Spinal cord (tissue), 10 donors: ENCODE results near the gene BCL3. TPM values are rescaled to one million over a fixed set of nuclear protein-coding genes. Genes with fewer than 3 reads are reported as not detected.
"Not testable (repeated sequence)": the region's sequence is repeated elsewhere in the genome, so short reads cannot be mapped to it uniquely, and the experiment has no call there.

ENCODE experiments used
- DNase-seq, 6 donors: peaks; one replicate each; pipeline versions ENCODE4 v3.0.0 to v3.0.0-alpha.2; 2013 to 2015; ENCODE audit warnings: low spot score in 6 of 6, low read depth in 4 of 6
- H3K27ac ChIP-seq: one replicate; pipeline ENCODE4 v1.5.1; 2013; ENCODE audit warnings: low read depth, low read length, control low read depth
- H3K27me3 ChIP-seq: one replicate; pipeline ENCODE4 v1.6.1; 2013; ENCODE audit warnings: low read length; ENCODE audit not compliant: control insufficient read depth, insufficient read depth
- H3K36me3 ChIP-seq: one replicate; pipeline ENCODE4 v1.6.1; 2013; ENCODE audit warnings: low read length; ENCODE audit not compliant: control insufficient read depth, insufficient read depth
- H3K4me1 ChIP-seq: one replicate; pipeline ENCODE4 v1.6.1; 2013; ENCODE audit warnings: low read length; ENCODE audit not compliant: control insufficient read depth, insufficient read depth
- H3K4me3 ChIP-seq: one replicate; pipeline ENCODE4 v1.5.1; 2013; ENCODE audit warnings: low read depth, low read length, control low read depth
- H3K9me3 ChIP-seq: one replicate; pipeline ENCODE4 v1.6.1; 2013; ENCODE audit warnings: low read length; ENCODE audit not compliant: control insufficient read depth, insufficient read depth
- WGBS: methylation state at CpG from one replicate; pipeline ENCODE4 v1.1.5; 2013; ENCODE audit warnings: missing lambda C conversion rate; ENCODE audit not compliant: insufficient coverage; 5-methylcytosine and 5-hydroxymethylcytosine counted together
- polyA plus RNA-seq, 2 donors: library from polyadenylated mRNA; unstranded; fragments of 120-200 nt; gene quantifications; one replicate each; pipeline ENCODE4 v1.2.1, GENCODE V29; 2013; ENCODE audit not compliant: insufficient read length in 2 of 2
- total RNA-seq, 2 donors: library from RNA; depleted of rRNA in 1 of 2; stranded (reverse); fragments of 120-200 nt in 1 of 2; fragments of >200 nt in 1 of 2; gene quantifications; one replicate each; pipeline versions ENCODE4 v1.2.3 to v1.2.4, GENCODE V29; 2013 to 2014
- donor health status: healthy.

The BCL3 gene
- total and polyA plus RNA-seq, 4 donors: 1.6 to 9.6 (median 4.8) TPM

DNA sequence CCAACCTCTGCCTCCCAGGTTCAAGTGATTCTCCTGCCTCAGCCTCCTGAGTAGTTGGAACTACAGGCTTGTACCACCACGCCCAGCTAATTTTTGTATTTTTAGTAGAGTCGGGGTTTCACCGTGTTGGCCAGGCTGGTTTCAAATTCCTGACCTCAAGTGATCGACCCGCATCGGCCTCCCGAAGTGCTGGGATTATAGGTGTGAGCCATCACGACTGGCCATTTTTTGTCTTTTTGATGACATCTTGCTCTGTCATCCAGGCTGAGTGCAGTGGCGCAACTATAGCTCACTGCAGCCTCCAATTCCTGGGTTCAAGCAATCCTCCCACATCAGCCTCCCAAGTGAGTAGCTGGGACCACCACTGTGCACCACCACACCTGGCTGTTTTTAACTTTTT lies 28.1 kb upstream of the BCL3 start:
- peaks cover 12% of the 10 kb centered on the region for H3K4me1 ChIP-seq
- not testable (repeated sequence) for DNase-seq, H3K4me3 ChIP-seq, H3K9me3 ChIP-seq, H3K36me3 ChIP-seq, H3K27me3 ChIP-seq, H3K27ac ChIP-seq
- WGBS: 96% methylated on average over 9 of the region's 9 CpGs

- WGBS: 83% methylated on average over 5 of the region's 6 CpGs
- H3K4me3 ChIP-seq: no peak overlapping the region
- H3K27ac ChIP-seq: no peak overlapping the region
- no peaks in the 10 kb centered on the region for H3K36me3 ChIP-seq
- no peaks in the 10 kb centered on the region for H3K9me3 ChIP-seq
- peaks cover 6% of the 10 kb centered on the region for H3K27me3 ChIP-seq
- H3K4me1 ChIP-seq: peaks cover 12% of the 10 kb centered on the region
- no peak for DNase-seq
Observed at GRCh38 chr19:44720945-44721344, 27.6 kb upstream of the BCL3 start.

DNA sequence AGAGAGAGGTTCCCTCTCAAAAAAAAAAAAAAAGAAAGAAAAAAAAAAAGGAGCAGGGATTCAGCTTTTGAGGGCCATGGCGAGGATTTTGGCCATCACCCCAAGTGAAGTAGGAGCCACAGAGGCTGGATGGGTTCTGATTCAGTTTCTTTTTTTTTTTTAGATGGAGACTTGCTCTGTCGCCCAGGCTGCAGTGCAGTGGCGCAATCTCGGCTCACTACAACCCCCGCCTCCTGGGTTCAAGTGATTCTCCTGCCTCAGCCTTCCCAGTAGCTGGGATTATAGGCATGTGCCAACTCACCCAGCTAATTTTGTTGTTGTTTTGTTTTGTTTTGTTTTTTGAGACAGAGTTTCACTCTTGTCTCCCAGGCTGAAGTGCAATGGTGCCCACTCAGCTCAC lies 27.1 kb upstream of the BCL3 start:
- not testable (repeated sequence) for H3K9me3 ChIP-seq, H3K27me3 ChIP-seq, H3K4me3 ChIP-seq, H3K27ac ChIP-seq, DNase-seq, H3K36me3 ChIP-seq
- 17% methylated on average over 1 of the region's 5 CpGs for WGBS
- H3K4me1 ChIP-seq: peaks cover 12% of the 10 kb centered on the region

GRCh38 chr19:44722131-44723121 lies 26.1 kb upstream of the BCL3 start:
- H3K4me1 ChIP-seq: peaks cover 12% of the 10 kb centered on the region
- no peaks in the 10 kb centered on the region for H3K36me3 ChIP-seq
- DNase-seq: no peak
- H3K9me3 ChIP-seq: no peaks in the 10 kb centered on the region
- H3K27ac ChIP-seq: no peak overlapping the region
- 72% methylated on average over 18 of the region's 21 CpGs for WGBS
- no peak overlapping the region for H3K4me3 ChIP-seq
- peaks cover 6% of the 10 kb centered on the region for H3K27me3 ChIP-seq

DNA sequence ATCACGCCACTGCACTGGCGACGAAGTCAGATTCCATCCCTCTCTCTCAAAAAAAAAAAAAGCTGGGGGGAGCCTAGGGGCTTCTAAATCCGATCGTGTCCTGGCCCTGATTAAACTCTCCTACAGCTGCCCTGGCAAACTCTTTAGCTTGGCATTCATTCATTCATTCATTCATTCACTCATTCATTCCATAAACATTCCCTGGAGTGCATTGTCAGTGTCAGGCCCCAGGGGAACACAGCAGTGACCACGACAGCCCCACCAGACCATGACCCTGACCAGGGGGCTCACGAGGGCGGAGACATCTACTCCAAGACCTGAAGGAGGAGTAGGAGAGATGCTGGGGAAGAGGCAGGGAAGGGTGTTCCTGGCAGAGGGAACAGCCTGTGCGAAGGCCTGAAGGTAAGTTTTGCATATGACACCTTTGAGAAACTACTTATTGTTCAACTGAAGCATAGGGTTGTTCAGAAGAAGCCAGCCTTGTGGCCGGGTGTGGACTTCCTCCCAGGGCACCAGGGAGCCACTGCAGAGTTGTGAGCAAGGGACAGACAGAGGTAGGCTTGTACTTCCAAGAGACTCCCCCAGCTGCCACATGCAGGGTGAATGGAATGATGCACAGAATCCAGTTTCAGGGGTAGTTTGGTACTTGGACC lies 25.1 kb upstream of the BCL3 start:
- no peaks in the 10 kb centered on the region for H3K9me3 ChIP-seq
- WGBS: 63% methylated on average over 5 of the region's 10 CpGs
- H3K36me3 ChIP-seq: no peaks in the 10 kb centered on the region
- DNase-seq: no peak
- no peak overlapping the region for H3K4me3 ChIP-seq
- H3K27me3 ChIP-seq: peaks cover 6% of the 10 kb centered on the region
- peaks cover 10% of the 10 kb centered on the region for H3K4me1 ChIP-seq
- H3K27ac ChIP-seq: no peak overlapping the region

- 19% methylated on average over 7 of the region's 7 CpGs for WGBS
- H3K27ac ChIP-seq: no peak overlapping the region
- peak in 5 of 6 donors; percentile 32 to 87 (median 53) for DNase-seq
Observed at GRCh38 chr19:44723952-44724319, 24.6 kb upstream of the BCL3 start.

GRCh38 chr19:44725251-44725650 lies 23.3 kb upstream of the BCL3 start:
- 21% methylated on average over 7 of the region's 18 CpGs for WGBS
- no peak overlapping the region for H3K27ac ChIP-seq
- no peak for DNase-seq

More at GRCh38 chr19:44723952-44724319, 24.6 kb upstream of the BCL3 start:
- Histone ChIP-seq H3K36me3 (no peaks in the 10 kb centered on the region), H3K9me3 (no peaks in the 10 kb centered on the region), H3K27me3 (peaks cover 6% of the 10 kb centered on the region), H3K4me1 (peaks cover 5% of the 10 kb centered on the region), H3K4me3 (no peak overlapping the region)

DNA sequence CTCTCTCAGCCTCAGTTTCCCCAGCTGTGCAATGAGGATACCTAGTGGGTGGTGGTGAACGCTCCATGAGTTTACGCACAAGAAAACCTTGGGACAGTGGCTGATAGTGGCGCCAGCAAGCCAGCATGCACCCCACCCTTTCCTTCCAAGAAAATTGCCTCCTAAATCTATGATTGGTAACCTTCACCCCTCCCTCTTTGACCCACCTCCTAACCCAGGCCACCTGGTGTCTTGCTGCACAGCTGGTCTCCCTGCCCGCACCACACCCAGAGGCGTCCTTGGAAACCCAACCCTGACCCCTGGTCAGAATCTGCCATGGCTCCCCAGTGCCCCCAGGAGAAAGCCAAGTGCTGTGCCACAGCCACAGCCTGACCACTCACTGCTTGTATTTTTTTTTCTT lies 22.8 kb upstream of the BCL3 start:
- DNase-seq: no peak
- 79% methylated on average over 5 of the region's 5 CpGs for WGBS
- Histone ChIP-seq H3K4me1 (no peaks in the 10 kb centered on the region), H3K27ac (no peak overlapping the region), H3K4me3 (no peak overlapping the region), H3K9me3 (no peaks in the 10 kb centered on the region), H3K36me3 (no peaks in the 10 kb centered on the region), H3K27me3 (peaks cover 6% of the 10 kb centered on the region)

More at GRCh38 chr19:44725251-44725650, 23.3 kb upstream of the BCL3 start:
- H3K27me3 ChIP-seq: peaks cover 6% of the 10 kb centered on the region
- no peaks in the 10 kb centered on the region for H3K4me1 ChIP-seq
- no peaks in the 10 kb centered on the region for H3K9me3 ChIP-seq
- H3K36me3 ChIP-seq: no peaks in the 10 kb centered on the region
- no peak overlapping the region for H3K4me3 ChIP-seq

DNA sequence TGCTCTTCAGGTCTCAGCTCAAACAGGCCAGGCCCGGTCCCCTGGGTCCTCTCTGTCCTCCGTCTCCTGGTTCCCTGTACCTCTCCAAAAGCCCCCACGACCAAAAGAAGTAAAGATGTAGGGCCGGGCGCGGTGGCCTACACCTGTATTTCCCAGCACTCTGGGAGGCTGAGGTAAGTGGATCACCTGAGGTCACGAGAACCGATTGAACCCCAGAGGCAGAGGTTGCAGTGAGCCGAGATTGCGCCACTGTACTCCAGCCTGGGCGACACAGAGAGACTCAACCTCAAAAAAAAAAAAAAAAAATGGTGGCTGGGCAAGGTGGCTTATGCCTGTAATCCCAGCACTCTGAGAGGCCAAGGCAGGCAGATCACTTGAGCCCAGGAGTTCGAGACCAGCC lies 22.0 kb upstream of the BCL3 start:
- WGBS: 93% methylated on average over 11 of the region's 12 CpGs
- no peaks in the 10 kb centered on the region for H3K9me3 ChIP-seq
- DNase-seq: no peak
- no peaks in the 10 kb centered on the region for H3K36me3 ChIP-seq
- H3K4me1 ChIP-seq: no peaks in the 10 kb centered on the region
- H3K4me3 ChIP-seq: no peak overlapping the region
- peaks cover 6% of the 10 kb centered on the region for H3K27me3 ChIP-seq
- H3K27ac ChIP-seq: no peak overlapping the region
